OCI-LY3 (cell line): Measurements from ENCODE around the gene ORAI3.

Experiments used
- H2AFZ ChIP-seq: fragments of 200-600, 300-600 bp; shearing (Covaris generic); 2 replicates; pipeline ENCODE4 v1.6.0; 2014; ENCODE audit warnings: antibody characterized with exemption, low read depth, low read length
- H3K27ac ChIP-seq: fragments of 200-600, 300-600 bp; sonication (generic); 2 replicates; pipeline ENCODE4 v1.5.1; 2014; ENCODE audit warnings: mild to moderate bottlenecking, low read length, moderate library complexity, mixed read lengths
- H3K27me3 ChIP-seq: fragments of 200-600, 300-600 bp; sonication (generic); 2 replicates; pipeline ENCODE4 v1.6.1; 2014; ENCODE audit warnings: low read depth, low read length, mixed read lengths
- H3K36me3 ChIP-seq: fragments of 200-600, 300-600 bp; sonication (generic); replicated peaks from 2 replicates; pipeline ENCODE3; 2014; ENCODE audit warnings: low read depth, low read length, mixed read lengths
- H3K4me1 ChIP-seq: fragments of 300-600, 200-600 bp; sonication (generic); 2 replicates; pipeline ENCODE4 v1.6.1; 2014; ENCODE audit warnings: low read length, mixed read lengths
- H3K4me2 ChIP-seq: fragments of 200-600, 300-600 bp; sonication (generic); 2 replicates; pipeline ENCODE4 v1.6.1; 2014; ENCODE audit warnings: low read length, mixed read lengths
- H3K4me3 ChIP-seq: fragments of 300-600, 200-600 bp; sonication (generic); 2 replicates; pipeline ENCODE4 v1.5.1; 2014; ENCODE audit warnings: antibody characterized with exemption, mild to moderate bottlenecking, low read length, moderate library complexity
- H3K79me2 ChIP-seq: fragments of 300-600, 200-600 bp; shearing (Covaris generic); 2 replicates; pipeline ENCODE4 v1.6.1; 2014; ENCODE audit warnings: mild to moderate bottlenecking, low read length, mixed read lengths
- H3K9ac ChIP-seq: fragments of 300-600, 200-600 bp; shearing (Covaris generic); 2 replicates; pipeline ENCODE4 v1.6.0; 2014; ENCODE audit warnings: mild to moderate bottlenecking, low read length, moderate library complexity
- H3K9me3 ChIP-seq: fragments of 200-600, 300-600 bp; shearing (Covaris generic); 2 replicates; pipeline ENCODE4 v1.6.1; 2014; ENCODE audit warnings: low read length, mixed read lengths; ENCODE audit not compliant: insufficient read depth
- H4K20me1 ChIP-seq: fragments of 200-600, 300-600 bp; sonication (generic); 2 replicates; pipeline ENCODE4 v1.6.1; 2016; ENCODE audit warnings: low read length, mixed read lengths; ENCODE audit not compliant: insufficient read depth
- CTCF ChIP-seq: fragments of 200-600, 300-600 bp; sonication (generic); IDR thresholded peaks from 2 replicates; pipeline ENCODE4 v1.5.1; 2014; ENCODE audit warnings: antibody characterized with exemption, low read length, low read depth
- EZH2phosphoT487 ChIP-seq: fragments of 200-600 bp; shearing (Covaris generic); IDR thresholded peaks from 2 replicates; pipeline ENCODE4 v1.6.1; 2018; ENCODE audit warnings: antibody characterized with exemption, mixed run types, low read depth

The ORAI3 gene

GRCh38 chr16:30971298-30971697 is 22.4 kb downstream of the ORAI3 start:
- Histone ChIP-seq H3K9ac (no peak overlapping the region), H4K20me1 (no peaks in the 10 kb centered on the region), H3K27me3 (no peaks in the 10 kb centered on the region), H3K79me2 (no peaks in the 10 kb centered on the region), H2AFZ (no peak overlapping the region), H3K27ac (no peak overlapping the region), H3K9me3 (no peaks in the 10 kb centered on the region), H3K4me1 (no peaks in the 10 kb centered on the region), H3K4me3 (no peak overlapping the region), H3K36me3 (peaks cover 53% of the 10 kb centered on the region), H3K4me2 (no peak overlapping the region)
- TF ChIP-seq EZH2phosphoT487 (no peak), CTCF (no peak)

- Histone ChIP-seq H3K9ac (no peak overlapping the region), H3K27ac (no peak overlapping the region)
These were observed 24.0 kb downstream of the ORAI3 start for GRCh38 chr16:30972872-30973271.

GRCh38 chr16:30974348-30974747 is 25.5 kb downstream of the ORAI3 start:
- TF ChIP-seq EZH2phosphoT487, result no peak
- no peak for TF ChIP-seq CTCF
- H3K36me3 ChIP-seq, result peaks cover 43% of the 10 kb centered on the region
- H3K27me3 ChIP-seq, result no peaks in the 10 kb centered on the region
- no peaks in the 10 kb centered on the region for H3K9me3 ChIP-seq
- no peak overlapping the region for H2AFZ ChIP-seq
- no peaks in the 10 kb centered on the region for H3K4me1 ChIP-seq
- H3K79me2 ChIP-seq, result no peaks in the 10 kb centered on the region
- no peak overlapping the region for H3K27ac ChIP-seq
- no peaks in the 10 kb centered on the region for H4K20me1 ChIP-seq
- H3K4me3 ChIP-seq, result no peak overlapping the region
- no peak overlapping the region for H3K9ac ChIP-seq
- no peak overlapping the region for H3K4me2 ChIP-seq

More at GRCh38 chr16:30972872-30973271, 24.0 kb downstream of the ORAI3 start:
- Histone ChIP-seq H3K4me1 (no peaks in the 10 kb centered on the region), H3K4me2 (no peak overlapping the region), H3K4me3 (no peak overlapping the region), H2AFZ (no peak overlapping the region), H3K36me3 (peaks cover 48% of the 10 kb centered on the region), H3K27me3 (no peaks in the 10 kb centered on the region), H3K79me2 (no peaks in the 10 kb centered on the region), H3K9me3 (no peaks in the 10 kb centered on the region), H4K20me1 (no peaks in the 10 kb centered on the region)
- TF ChIP-seq EZH2phosphoT487 (no peak), CTCF (no peak)

- Histone ChIP-seq H3K4me2 (no peak overlapping the region), H3K27ac (no peak overlapping the region), H3K79me2 (no peaks in the 10 kb centered on the region), H4K20me1 (no peaks in the 10 kb centered on the region), H3K36me3 (peaks cover 42% of the 10 kb centered on the region), H3K4me3 (no peak overlapping the region), H3K9ac (no peak overlapping the region), H3K27me3 (no peaks in the 10 kb centered on the region), H3K9me3 (no peaks in the 10 kb centered on the region), H3K4me1 (no peaks in the 10 kb centered on the region), H2AFZ (no peak overlapping the region)
- no peak for TF ChIP-seq EZH2phosphoT487
- no peak for TF ChIP-seq CTCF
These were observed 27.6 kb downstream of the ORAI3 start for GRCh38 chr16:30976486-30976885.
